Measurements from ENCODE around the gene NPPB. TPM values are rescaled to one million over a fixed set of nuclear protein-coding genes. Genes with fewer than 3 reads are reported as not detected.
A peak's percentile ranks its signal among the peaks of the same experiment; 100 is the strongest.

The NPPB gene
- total and polyA plus RNA-seq, 9 of the 15 experiments (the other 6 are each of a cell fraction or from before 2014, with no cell fraction given) = not detected

DNA sequence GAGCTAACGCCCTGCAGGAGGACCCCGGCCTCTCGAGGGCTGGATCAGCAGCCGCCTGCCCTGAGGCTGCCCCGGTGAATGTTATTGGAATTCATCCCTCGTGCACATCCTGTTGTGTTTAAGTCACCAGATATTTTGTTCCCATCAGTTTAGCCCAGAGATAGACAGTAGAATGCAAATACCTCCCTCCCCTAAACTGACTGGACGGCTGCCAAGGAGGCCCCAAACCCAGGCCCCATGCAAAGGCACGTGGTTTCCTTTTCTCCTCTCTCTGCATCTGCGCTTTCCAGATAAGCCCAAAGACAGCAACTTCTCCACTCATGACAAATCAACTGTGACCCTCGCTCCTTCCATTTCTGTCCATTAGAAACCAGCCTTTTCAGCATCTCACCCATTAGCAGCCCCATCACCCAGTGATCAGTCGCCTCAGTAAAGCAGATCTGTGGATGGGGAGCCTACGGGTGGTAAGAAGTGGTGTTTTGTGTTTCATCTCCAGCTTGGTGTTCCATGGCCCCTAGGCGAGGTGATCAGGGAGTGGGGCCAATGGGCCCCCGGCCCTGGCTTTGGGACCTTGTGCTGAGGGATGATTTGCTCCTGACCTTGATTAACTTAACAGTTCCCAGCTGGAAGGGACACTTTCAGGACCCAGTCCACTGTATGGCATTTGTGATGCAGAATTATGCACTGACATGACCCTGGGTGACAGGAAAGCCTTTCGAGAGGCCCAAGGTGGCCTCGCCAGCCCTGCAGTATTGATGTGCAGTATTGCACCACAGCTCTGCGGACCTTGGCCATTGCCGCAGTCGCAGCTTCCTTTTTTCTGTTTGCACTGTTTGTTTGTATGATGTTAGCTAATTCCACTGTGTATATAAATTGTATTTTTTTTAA is 16.3 kb downstream of the NPPB start (continued):
- TF ChIP-seq, protein P1, sequence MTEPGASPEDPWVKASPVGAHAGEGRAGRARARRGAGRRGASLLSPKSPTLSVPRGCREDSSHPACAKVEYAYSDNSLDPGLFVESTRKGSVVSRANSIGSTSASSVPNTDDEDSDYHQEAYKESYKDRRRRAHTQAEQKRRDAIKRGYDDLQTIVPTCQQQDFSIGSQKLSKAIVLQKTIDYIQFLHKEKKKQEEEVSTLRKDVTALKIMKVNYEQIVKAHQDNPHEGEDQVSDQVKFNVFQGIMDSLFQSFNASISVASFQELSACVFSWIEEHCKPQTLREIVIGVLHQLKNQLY (CRISPR knock-in tag; conservative IDR thresholded peaks at IDR 0.05) = peak in 1 of 2 experiments; percentile 24; a peak in 1 of 4 replicates
- TF ChIP-seq NR1H2 (CRISPR knock-in tag; IDR thresholded peaks at IDR 0.05) (no peak), GATA2 (CRISPR knock-in tag; IDR thresholded peaks at IDR 0.05) (peak; percentile 92), ZC3H11A (IDR thresholded peaks at IDR 0.05; ENCODE audit: low read depth, low read length) (no peak), ZFP30 (CRISPR knock-in tag; IDR thresholded peaks at IDR 0.05; ENCODE audit: borderline replicate concordance) (no peak), PPARD (CRISPR knock-in tag; IDR thresholded peaks at IDR 0.05) (no peak), LCOR (CRISPR knock-in tag; IDR thresholded peaks at IDR 0.05) (peak; percentile 99), NEUROD1 (IDR thresholded peaks at IDR 0.05; ENCODE audit: borderline replicate concordance, low read depth, low read length, partially characterized antibody) (peak; percentile 91), KLF13 (tag; IDR thresholded peaks at IDR 0.05; ENCODE audit: borderline replicate concordance, low read depth) (0 out of 2 replicates have a peak, but pooled peaks have one; percentile 4), TEAD1 (CRISPR knock-in tag; IDR thresholded peaks at IDR 0.05) (peak; percentile 82 to 87; a peak in 3 of 4 replicates), ZNF197 (CRISPR knock-in tag; IDR thresholded peaks at IDR 0.05; ENCODE audit: low read depth) (peak; percentile 93), NFIX (CRISPR knock-in tag; IDR thresholded peaks at IDR 0.05; ENCODE audit: low read depth) (peak; percentile 50; the same call in 1 of the 2 replicates), MTA3 (IDR thresholded peaks at IDR 0.05; ENCODE audit: borderline replicate concordance) (peak; percentile 92), NBN (IDR thresholded peaks at IDR 0.05; ENCODE audit: low read depth) (peak; percentile 96), TFE3 (CRISPR knock-in tag; IDR thresholded peaks at IDR 0.05) (peak; percentile 86), NFE2L1 (tag; IDR thresholded peaks at IDR 0.05; ENCODE audit: borderline replicate concordance, low read depth) (no peak), TEAD4 (IDR thresholded peaks at IDR 0.05; ENCODE audit: low read length) (peak; percentile 93), TEAD4 (CRISPR knock-in tag; IDR thresholded peaks at IDR 0.05; ENCODE audit: borderline replicate concordance) (no peak), TBP (optimal IDR thresholded peaks at IDR 0.05; ENCODE audit: low read depth, low read length) (no peak)
- TF ChIP-seq, protein P2, sequence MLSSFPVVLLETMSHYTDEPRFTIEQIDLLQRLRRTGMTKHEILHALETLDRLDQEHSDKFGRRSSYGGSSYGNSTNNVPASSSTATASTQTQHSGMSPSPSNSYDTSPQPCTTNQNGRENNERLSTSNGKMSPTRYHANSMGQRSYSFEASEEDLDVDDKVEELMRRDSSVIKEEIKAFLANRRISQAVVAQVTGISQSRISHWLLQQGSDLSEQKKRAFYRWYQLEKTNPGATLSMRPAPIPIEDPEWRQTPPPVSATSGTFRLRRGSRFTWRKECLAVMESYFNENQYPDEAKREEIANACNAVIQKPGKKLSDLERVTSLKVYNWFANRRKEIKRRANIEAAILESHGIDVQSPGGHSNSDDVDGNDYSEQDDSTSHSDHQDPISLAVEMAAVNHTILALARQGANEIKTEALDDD (IDR thresholded peaks at IDR 0.05) = peak; percentile 63; the same call in 1 of the 2 replicates
- TF ChIP-seq, protein P3, sequence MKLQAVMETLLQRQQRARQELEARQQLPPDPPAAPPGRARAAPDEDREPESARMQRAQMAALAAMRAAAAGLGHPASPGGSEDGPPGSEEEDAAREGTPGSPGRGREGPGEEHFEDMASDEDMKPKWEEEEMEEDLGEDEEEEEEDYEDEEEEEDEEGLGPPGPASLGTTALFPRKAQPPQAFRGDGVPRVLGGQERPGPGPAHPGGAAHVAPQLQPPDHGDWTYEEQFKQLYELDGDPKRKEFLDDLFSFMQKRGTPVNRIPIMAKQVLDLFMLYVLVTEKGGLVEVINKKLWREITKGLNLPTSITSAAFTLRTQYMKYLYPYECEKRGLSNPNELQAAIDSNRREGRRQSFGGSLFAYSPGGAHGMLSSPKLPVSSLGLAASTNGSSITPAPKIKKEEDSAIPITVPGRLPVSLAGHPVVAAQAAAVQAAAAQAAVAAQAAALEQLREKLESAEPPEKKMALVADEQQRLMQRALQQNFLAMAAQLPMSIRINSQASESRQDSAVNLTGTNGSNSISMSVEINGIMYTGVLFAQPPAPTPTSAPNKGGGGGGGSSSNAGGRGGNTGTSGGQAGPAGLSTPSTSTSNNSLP (IDR thresholded peaks at IDR 0.05; ENCODE audit: borderline replicate concordance, low read depth, low read length) = peak; percentile 20; the same call in 1 of the 2 replicates

Data from K562 (cell line).